G401.6 (cell line): ENCODE measurements around the gene TAF11.
"Not testable (repeated sequence)": the region's sequence is repeated elsewhere in the genome, so short reads cannot be mapped to it uniquely, and the experiment has no call there.

ENCODE experiments used
- FAIRE-seq: peaks from 2 replicates; lab custom pipeline; 2012; peaks lifted over from hg19 to GRCh38; lab: Jason Lieb, UNC

Gene TAF11

DNA sequence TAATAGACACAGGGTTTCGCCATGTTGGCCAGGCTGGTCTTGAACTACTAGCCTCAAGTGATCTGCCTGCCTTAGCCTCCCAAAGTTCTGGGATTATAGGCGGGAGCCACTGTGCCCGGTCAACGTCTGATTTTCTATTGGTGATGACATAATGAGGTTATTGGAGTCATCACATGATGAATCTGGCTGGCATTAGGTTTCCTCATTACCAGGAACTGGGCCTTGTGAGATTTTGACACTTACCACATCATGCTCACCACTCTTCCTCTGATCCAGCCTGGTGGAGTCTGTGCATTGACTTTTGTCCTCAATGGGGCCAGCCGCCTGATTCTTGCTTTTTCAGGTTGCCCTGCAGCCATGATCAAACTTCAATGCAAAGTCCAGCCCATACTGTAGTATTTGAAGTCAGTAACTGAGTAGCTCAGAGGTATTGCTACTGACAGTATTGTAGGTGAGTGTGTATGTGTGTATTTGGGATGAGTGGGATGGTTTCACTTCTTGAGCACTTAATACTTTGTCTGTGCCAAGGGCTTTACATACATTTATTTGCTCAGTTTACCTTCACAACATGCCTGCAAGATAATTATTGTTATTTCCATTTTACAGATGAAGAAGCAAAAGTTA lies 17.3 kb upstream of the TAF11 start:
- FAIRE-seq, result no peak

DNA sequence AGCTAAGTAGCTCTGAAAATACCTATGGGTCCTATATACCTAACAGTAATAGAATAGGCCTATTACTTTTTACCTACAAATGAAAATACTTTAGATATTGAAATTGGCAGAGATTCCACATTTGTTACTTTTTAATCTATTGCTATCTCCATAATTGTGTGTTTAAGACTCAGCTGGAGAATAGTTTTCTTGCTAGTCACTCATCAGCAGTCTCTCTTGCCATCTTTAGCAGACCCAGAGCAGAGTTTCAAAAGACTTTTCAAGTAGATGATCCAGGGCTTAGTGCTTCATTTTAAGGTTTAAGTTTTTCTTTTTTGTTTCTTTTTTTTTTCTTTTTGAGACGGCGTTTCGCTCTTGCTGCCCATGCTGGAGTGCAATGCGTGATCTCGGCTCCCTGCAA lies 14.1 kb upstream of the TAF11 start:
- FAIRE-seq, result no peak

DNA sequence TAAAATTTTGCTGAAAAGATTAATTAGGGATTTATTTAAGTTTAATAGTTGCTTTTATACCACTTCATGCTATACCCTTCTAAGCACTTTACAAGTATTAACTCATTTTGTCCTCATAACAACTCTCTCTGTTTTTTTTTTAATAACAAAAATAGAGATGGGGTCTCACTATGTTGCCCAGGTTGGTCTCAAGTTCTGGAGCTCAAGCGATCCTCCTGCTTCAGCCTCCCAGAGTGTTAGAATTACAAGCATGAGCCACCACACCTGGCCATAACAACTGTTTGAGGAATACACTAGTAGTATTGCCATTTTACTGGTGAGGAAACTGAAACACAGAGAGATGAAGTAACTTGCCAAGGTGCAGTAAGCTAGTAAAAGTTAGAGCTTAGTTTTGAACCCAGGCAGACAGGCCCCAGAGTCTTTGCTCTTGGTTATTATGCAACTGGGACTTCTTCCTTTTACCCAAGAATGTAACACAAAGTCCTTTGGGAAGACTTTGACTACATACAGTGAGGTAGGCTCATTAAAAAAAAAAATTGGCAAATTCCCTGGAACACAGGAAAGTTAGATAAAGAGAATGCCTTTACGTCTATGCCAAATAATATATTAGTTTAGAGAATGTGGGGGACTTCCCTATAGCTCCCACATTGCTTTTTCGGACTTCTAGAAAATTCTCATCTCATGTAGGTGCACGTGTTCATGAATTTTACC lies 12.6 kb upstream of the TAF11 start:
- no peak for FAIRE-seq

DNA sequence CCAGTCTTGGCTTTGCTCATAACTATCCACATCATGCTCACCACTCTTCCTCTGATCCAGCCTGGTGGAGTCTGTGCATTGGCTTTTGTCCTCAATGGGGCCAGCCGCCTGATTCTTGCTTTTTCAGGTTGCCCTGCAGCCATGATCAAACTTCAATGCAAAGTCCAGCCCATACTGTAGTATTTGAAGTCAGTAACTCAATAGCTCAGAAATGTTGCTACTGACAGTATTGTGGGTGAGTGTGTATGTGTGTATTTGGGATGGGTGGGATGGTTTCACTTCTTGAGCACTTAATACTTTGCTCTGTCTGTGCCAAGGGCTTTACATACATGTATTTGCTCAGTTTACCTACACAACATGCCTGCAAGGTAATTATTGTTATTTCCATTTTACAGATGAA lies 11.9 kb upstream of the TAF11 start:
- not testable (repeated sequence) for FAIRE-seq

DNA sequence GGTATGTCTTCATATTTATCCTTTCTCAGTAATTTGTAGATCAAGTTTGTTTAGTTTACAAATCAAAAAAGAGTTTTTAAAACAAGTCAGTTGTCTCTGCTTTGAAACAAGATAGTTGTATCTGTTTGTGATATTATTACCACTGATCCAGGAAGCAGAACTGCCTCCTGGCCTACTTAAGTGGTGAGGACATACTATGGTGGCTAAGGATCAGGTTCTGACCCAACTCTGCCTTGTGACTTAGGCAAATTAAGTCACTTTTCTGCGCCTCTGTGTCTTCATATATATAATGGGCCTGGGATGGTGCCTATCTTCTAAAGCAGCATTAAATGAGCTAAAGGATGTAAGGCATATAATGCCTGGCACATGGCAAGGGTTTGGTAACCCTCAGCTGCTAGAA lies 9.9 kb upstream of the TAF11 start:
- no peak for FAIRE-seq

GRCh38 chr6:34897130-34897529 lies 9.3 kb upstream of the TAF11 start:
- no peak for FAIRE-seq

- FAIRE-seq, result no peak
Observed at GRCh38 chr6:34894693-34895092, 6.9 kb upstream of the TAF11 start.

DNA sequence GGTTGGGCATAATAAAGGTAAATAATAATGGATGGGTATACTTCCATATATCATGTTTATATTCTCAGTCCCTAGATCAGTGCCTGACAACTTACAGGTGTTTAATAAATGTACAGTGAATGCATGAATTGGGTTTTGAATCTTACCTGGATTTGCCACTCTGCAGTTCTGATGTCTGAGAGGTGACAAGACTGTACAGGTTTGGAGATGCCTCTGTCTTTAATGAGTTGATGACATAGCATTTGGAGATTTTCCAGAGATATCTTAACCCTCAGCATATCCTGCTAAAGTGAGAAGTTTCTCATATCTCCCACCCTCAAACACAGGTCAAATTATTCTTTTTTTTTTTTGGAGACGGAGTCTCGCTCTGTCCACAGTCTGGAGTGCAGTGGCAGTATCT lies 3.5 kb upstream of the TAF11 start:
- no peak for FAIRE-seq

- no peak for FAIRE-seq
Observed at GRCh38 chr6:34890533-34890925, 2.7 kb upstream of the TAF11 start.

GRCh38 chr6:34888874-34889555 lies 1.2 kb upstream of the TAF11 start, which contains the start of gene ANKS1A:
Gene ANKS1A (plus strand): TSS chr6:34889255. CDS start chr6:34889403, 148 bp downstream.
- no peak for FAIRE-seq

DNA sequence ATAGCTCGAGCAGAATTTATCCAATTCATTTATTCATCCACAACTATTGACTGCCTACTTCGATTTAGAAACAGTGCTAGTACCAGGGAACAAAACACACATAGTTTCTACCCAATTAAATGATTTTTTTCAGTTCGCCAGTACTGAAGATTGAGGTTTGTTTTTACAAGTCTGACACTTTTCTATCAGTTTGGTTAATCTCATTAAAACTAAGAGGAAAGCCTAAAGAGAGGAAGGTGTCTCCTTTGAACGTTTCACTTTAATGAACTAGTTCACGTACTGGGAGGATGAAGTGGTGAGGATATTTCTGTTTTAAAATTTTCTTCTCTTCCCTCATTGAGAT lies 643 bp upstream of the TAF11 start:
- FAIRE-seq, result no peak

GRCh38 chr6:34885837-34886236 lies 2.0 kb downstream of the TAF11 start:
- FAIRE-seq, result not testable (repeated sequence)

DNA sequence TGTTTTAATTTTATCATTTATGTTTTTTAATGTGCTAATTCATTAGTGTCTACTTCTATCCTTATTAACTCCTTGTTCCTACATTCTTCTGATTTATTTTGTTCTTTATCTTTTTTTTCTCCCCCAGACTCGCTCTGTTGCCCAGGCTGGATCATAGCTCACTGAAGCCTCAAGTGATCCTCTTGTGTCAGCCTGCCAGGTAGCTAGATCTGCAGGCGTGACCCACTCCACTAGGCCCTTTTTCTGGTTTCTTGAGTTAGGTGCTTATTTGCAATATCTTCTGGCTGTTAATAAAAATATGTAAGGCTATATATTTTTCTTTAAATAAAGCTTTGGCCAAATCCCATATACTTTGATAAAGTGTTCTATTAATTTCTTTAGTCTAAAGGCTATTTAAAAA lies 2.8 kb downstream of the TAF11 start:
- no peak for FAIRE-seq

DNA sequence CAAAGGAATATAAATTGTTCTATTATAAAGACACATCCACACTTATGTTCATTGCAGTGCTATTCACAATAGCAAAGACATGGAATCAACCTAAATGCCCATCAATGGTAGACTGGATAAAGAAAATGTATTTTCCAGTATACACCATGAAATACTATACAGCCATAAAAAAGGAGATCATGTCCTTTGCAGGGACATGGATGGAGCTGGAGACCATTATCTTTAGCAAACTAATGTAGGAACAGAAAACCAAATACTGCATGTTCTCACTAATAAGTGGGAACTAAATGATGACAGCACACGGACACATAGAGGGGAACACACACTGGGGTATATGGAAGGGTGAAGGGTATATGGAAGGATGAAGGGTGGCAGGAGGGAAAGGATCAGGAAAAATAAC lies 3.8 kb downstream of the TAF11 start:
- not testable (repeated sequence) for FAIRE-seq

- no peak for FAIRE-seq
Observed at GRCh38 chr6:34877869-34878485, 9.9 kb downstream of the TAF11 start.

DNA sequence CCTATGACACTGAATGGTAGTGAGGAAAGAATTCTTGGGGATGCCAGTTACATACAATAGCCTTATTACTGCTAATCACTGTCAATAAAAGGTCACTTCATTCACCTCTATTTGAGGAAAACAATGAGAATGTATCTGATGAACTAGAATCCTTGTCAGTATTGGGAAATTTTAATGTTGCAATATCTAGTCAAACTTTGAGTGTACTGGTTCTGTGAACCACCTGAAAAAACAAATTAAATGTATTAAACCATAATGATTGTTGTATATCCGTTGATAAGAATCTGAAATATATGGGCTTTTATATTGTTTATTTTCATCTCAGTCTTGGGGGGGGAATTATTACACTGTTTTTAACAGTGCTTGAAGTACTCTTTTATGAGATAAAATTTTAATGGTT lies 10.6 kb downstream of the TAF11 start:
- FAIRE-seq, result no peak

DNA sequence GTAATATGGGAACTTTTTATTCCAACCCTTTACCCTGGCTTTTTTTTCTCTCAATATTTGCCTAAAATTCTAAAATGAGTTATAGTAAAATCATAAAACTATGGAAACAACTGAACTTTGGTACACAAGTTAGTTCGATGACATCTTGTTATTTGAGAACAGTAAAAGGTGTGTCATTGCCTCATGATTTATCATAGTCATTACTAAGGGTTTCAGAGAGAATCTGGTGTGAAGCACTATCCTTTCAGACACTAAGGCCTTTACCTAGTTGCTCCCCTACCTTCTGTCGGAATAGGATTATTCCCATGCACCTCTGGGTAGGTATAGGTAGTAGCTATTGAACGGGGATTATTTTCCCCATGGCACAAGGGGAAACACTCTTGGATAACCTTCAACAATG lies 11.4 kb downstream of the TAF11 start:
- FAIRE-seq, result no peak

DNA sequence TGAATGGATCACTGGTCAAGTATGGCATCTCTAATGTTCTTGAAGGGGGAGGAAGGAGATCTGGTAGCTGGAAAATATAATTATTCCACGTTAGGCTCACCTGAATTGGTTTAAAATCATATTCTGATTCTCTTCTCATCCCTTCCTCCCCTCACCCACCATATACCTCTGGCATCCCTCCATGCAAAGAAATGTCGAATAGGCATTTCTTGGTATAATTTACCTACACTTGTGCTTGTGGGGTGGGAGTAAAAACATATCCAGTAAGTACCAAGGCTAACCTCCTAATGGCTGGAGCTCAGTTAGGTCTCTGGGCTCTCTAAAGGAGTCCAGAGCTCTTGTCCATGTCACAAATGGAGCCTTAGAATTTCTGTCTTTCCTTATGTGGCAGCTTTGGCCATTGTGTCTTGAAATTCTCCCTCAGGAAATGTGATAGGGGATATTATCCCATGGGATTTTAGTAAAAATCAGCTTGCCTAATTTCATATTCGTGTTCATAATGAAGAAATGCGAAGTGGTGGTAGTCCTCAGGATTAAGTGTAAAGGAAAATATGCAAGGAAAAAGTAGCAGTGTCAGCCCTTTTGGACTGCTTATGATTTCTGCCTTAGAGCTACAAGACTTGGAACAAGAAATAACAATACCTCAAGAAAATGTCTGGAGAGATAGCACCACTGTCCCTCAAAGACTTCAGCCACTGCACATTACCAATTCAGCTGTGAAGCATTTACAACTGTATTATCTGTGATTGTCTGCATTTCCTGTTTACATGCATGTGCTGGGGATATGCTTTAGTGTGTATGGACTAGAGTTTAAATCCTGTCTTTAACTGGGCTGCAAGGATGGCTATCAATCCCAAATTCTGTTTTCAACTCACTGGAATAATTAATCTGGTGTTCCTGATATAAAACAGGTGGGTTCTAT lies 12.3 kb downstream of the TAF11 start:
- no peak for FAIRE-seq

DNA sequence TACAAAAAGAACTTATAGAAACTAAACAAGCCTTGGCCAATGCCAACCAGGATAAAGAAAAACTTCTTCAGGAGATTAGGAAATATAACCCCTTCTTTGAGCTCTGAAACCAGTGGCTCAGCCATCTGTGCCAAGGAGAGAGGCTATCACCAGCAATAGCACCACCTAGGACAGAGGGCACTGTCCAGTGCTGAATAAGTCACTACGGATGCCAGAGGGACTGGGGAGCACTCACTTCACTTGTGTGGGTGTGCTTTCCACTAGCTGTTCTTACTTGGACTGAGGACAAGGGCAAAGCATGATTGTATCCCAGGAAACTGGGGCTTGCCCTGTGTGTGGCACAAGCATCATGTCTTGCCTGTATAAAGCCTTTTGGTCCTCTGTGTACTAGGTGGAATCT lies 15.5 kb downstream of the TAF11 start:
- no peak for FAIRE-seq

- no peak for FAIRE-seq
Observed at GRCh38 chr6:34871853-34872252, 16.0 kb downstream of the TAF11 start.

- FAIRE-seq, result no peak
Observed at GRCh38 chr6:34867484-34867883, 20.4 kb downstream of the TAF11 start.

- no peak for FAIRE-seq
Observed at GRCh38 chr6:34866509-34866908, 21.3 kb downstream of the TAF11 start.
